ENCODE data around the gene SPTY2D1. TPM values are rescaled to one million over a fixed set of nuclear protein-coding genes. Genes with fewer than 3 reads are reported as not detected.

Gene SPTY2D1
- total RNA-seq, 1 donor from 2014 or later: 12.3 TPM

- Mint-ChIP-seq H3K4me3 (no peak overlapping the region), H3K9me3 (no peaks in the 10 kb centered on the region), H3K27me3 (ENCODE audit: insufficient read depth, low read depth) (no peaks in the 10 kb centered on the region), H3K36me3 (peaks cover 16% of the 10 kb centered on the region), H3K27ac (no peak overlapping the region), H3K4me1 (no peaks in the 10 kb centered on the region)
- DNase-seq (ENCODE audit: low spot score): no peak
- no peaks in the 10 kb centered on the region for H4K20me1 ChIP-seq (ENCODE audit: low read depth)
- no peak for TF ChIP-seq EZH2phosphoT487 (IDR thresholded peaks at IDR 0.05)
- TF ChIP-seq EZH2 (IDR thresholded peaks at IDR 0.05): no peak
- no peak for TF ChIP-seq CTCF (IDR thresholded peaks at IDR 0.05)
- no peak overlapping the region for H3K9ac ChIP-seq
- no peaks in the 10 kb centered on the region for H3K4me1 ChIP-seq
- H3K27ac ChIP-seq: no peak overlapping the region
- H3K4me3 ChIP-seq: no peak overlapping the region
- H3K27me3 ChIP-seq: no peaks in the 10 kb centered on the region
- no peak overlapping the region for H3K4me2 ChIP-seq
- H3K9me3 ChIP-seq (ENCODE audit: low read depth): no peaks in the 10 kb centered on the region
- peaks cover 5% of the 10 kb centered on the region for H3K79me2 ChIP-seq (ENCODE audit: low read depth)
- peaks cover 4% of the 10 kb centered on the region for H3K36me3 ChIP-seq
- H3F3A ChIP-seq (ENCODE audit: low read depth): no peaks in the 10 kb centered on the region
- H2AFZ ChIP-seq (replicated peaks): no peak overlapping the region
Measured at GRCh38 chr11:18612394-18612793, 21.7 kb downstream of the SPTY2D1 start.

DNA sequence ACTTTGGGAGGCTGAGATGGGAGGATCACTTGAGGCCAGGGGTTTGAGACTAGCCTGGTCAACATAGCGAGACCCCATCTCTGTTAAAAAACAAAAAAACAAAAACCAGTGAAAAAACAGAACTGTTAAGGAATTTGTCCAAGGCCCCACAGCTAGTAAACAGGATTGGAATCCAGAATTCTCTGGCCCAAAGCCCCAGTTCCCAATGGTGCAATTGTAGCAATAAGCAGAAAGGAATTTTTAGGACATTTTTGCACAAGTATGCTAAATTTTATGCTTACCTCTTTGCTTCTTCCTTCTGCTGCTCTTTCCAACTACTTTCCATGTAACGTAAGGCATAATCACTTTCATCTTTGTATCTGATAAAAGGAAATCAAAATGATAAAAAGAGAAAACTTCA, 22.9 kb downstream of the SPTY2D1 start:
- no peaks in the 10 kb centered on the region for H3K4me1 ChIP-seq
- H3K79me2 ChIP-seq (ENCODE audit: low read depth): no peaks in the 10 kb centered on the region
- TF ChIP-seq CTCF (IDR thresholded peaks at IDR 0.05) (no peak), EZH2phosphoT487 (IDR thresholded peaks at IDR 0.05) (no peak), EZH2 (IDR thresholded peaks at IDR 0.05) (no peak)
- no peak for DNase-seq (ENCODE audit: low spot score)
- no peak overlapping the region for H3K4me2 ChIP-seq
- Mint-ChIP-seq H3K27ac (no peak overlapping the region), H3K4me3 (no peak overlapping the region), H3K36me3 (peaks cover 16% of the 10 kb centered on the region), H3K9me3 (no peaks in the 10 kb centered on the region), H3K27me3 (ENCODE audit: insufficient read depth, low read depth) (no peaks in the 10 kb centered on the region), H3K4me1 (no peaks in the 10 kb centered on the region)
- no peaks in the 10 kb centered on the region for H3K9me3 ChIP-seq (ENCODE audit: low read depth)
- H3F3A ChIP-seq (ENCODE audit: low read depth): no peaks in the 10 kb centered on the region
- no peak overlapping the region for H3K4me3 ChIP-seq
- H3K27me3 ChIP-seq: no peaks in the 10 kb centered on the region
- no peak overlapping the region for H2AFZ ChIP-seq (replicated peaks)
- H3K9ac ChIP-seq: no peak overlapping the region
- H4K20me1 ChIP-seq (ENCODE audit: low read depth): no peaks in the 10 kb centered on the region
- peaks cover 4% of the 10 kb centered on the region for H3K36me3 ChIP-seq
- H3K27ac ChIP-seq: no peak overlapping the region

GRCh38 chr11:18608376-18608775, 25.8 kb downstream of the SPTY2D1 start:
- no peaks in the 10 kb centered on the region for H3K27me3 ChIP-seq
- Mint-ChIP-seq H3K27ac (no peak overlapping the region), H3K27me3 (ENCODE audit: insufficient read depth, low read depth) (no peaks in the 10 kb centered on the region), H3K4me1 (no peaks in the 10 kb centered on the region), H3K4me3 (no peak overlapping the region), H3K9me3 (no peaks in the 10 kb centered on the region), H3K36me3 (peaks cover 6% of the 10 kb centered on the region)
- H4K20me1 ChIP-seq (ENCODE audit: low read depth): no peaks in the 10 kb centered on the region
- H3K9ac ChIP-seq: no peak overlapping the region
- H3K36me3 ChIP-seq: peaks cover 4% of the 10 kb centered on the region
- DNase-seq (ENCODE audit: low spot score): no peak
- TF ChIP-seq EZH2phosphoT487 (IDR thresholded peaks at IDR 0.05) (no peak), CTCF (IDR thresholded peaks at IDR 0.05) (no peak)
- no peak overlapping the region for H3K4me2 ChIP-seq
- H2AFZ ChIP-seq (replicated peaks): no peak overlapping the region
- H3K4me3 ChIP-seq: no peak overlapping the region
- H3K27ac ChIP-seq: no peak overlapping the region
- H3K79me2 ChIP-seq (ENCODE audit: low read depth): no peaks in the 10 kb centered on the region
- no peaks in the 10 kb centered on the region for H3K9me3 ChIP-seq (ENCODE audit: low read depth)
- H3K4me1 ChIP-seq: no peaks in the 10 kb centered on the region
- H3F3A ChIP-seq (ENCODE audit: low read depth): no peaks in the 10 kb centered on the region
